CD4-positive, alpha-beta T cell (primary cell): ENCODE results near the gene PSMD5. TPM values are rescaled to one million over a fixed set of nuclear protein-coding genes. Genes with fewer than 3 reads are reported as not detected.

ENCODE experiments used
- ATAC-seq: fragments of 200-7000 bp; cut with Tn5 transposase; one replicate; pipeline ENCODE4 v1.10.0; 2022; ENCODE audit warnings: mild to moderate bottlenecking; ENCODE audit not compliant: poor library complexity
- CTCF ChIA-PET: fragments of 350-600 bp; sonication (Branson Sonifier 250); formaldehyde crosslinking; loops from one replicate; lab custom pipeline; 2021; ENCODE audit warnings: antibody characterized with exemption, inconsistent platforms; lab: Charles Lee
- POLR2A ChIA-PET: fragments of 350-600 bp; sonication (Branson Sonifier 250); formaldehyde crosslinking; loops from one replicate; lab custom pipeline; 2021; ENCODE audit warnings: antibody characterized with exemption, inconsistent platforms; lab: Charles Lee
- DNase-seq, 14 experiments: peaks; one replicate each; pipeline ENCODE4 v3.0.0-alpha.2; 2013 to 2020; ENCODE audit warnings: mixed read lengths in 2 of 14
- H3K27ac ChIP-seq, 2 donors: one replicate each; pipeline versions ENCODE4 v1.5.1 to v1.7.0; 2013; ENCODE audit warnings: low read length in 2 of 2, low read depth in 1 of 2, mild to moderate bottlenecking in 1 of 2
- H3K27me3 ChIP-seq, 2 experiments: 1 replicate in 1 of 2; 2 replicates in 1 of 2; pipeline versions ENCODE4 v1.6.1 to v1.7.0; 2013; ENCODE audit warnings: low read length in 2 of 2, control low read depth in 1 of 2, mild to moderate bottlenecking in 1 of 2, moderate library complexity in 1 of 2; ENCODE audit not compliant: insufficient read depth in 2 of 2, control insufficient read depth in 1 of 2
- H3K36me3 ChIP-seq: one replicate; pipeline ENCODE4 v1.6.1; 2013; ENCODE audit warnings: low read length, control low read depth; ENCODE audit not compliant: insufficient read depth
- H3K4me1 ChIP-seq: one replicate; pipeline ENCODE4 v1.6.1; 2013; ENCODE audit warnings: low read length, control low read depth; ENCODE audit not compliant: insufficient read depth
- H3K4me3 ChIP-seq: one replicate; pipeline ENCODE4 v1.5.1; 2013; ENCODE audit warnings: mild to moderate bottlenecking, low read length, moderate library complexity
- H3K9me3 ChIP-seq, 2 experiments: 1 replicate in 1 of 2; 2 replicates in 1 of 2; pipeline versions ENCODE4 v1.6.1 to v1.7.0; 2013; ENCODE audit warnings: low read length in 2 of 2, mild to moderate bottlenecking in 2 of 2, control low read depth in 1 of 2, moderate library complexity in 1 of 2; ENCODE audit not compliant: control insufficient read depth in 1 of 2, insufficient read depth in 1 of 2
- H3K27ac Mint-ChIP-seq: one replicate; pipeline ENCODE4 v1.8.0; 2020; ENCODE audit warnings: mixed read lengths
- H3K27me3 Mint-ChIP-seq: one replicate; pipeline ENCODE4 v1.8.0; 2021; ENCODE audit warnings: mixed read lengths
- H3K36me3 Mint-ChIP-seq: one replicate; pipeline ENCODE4 v1.8.0; 2021; ENCODE audit warnings: low read depth, mixed read lengths
- H3K4me1 Mint-ChIP-seq: one replicate; pipeline ENCODE4 v1.8.0; 2021; ENCODE audit warnings: low read depth, mixed read lengths
- H3K4me3 Mint-ChIP-seq: one replicate; pipeline ENCODE4 v1.8.0; 2020; ENCODE audit warnings: mild to moderate bottlenecking, mixed read lengths
- H3K9me3 Mint-ChIP-seq: one replicate; pipeline ENCODE4 v1.8.0; 2020; ENCODE audit warnings: mixed read lengths
- intact Hi-C, 2 experiments: fragments of 100-400 bp; cut with DNase I in 1 of 2; cut with micrococcal nuclease in 1 of 2; formaldehyde crosslinking; loops; one replicate each; pipeline versions ENCODE4 v1.15.1 to v1.9.0; 2023 to 2025; cut with DNase I, micrococcal nuclease
- total RNA-seq, 174 experiments: library from RNA in 2 of 174; stranded (reverse) in 2 of 174; gene quantifications; one replicate each; pipeline ENCODE4 v1.2.3 and lab custom pipeline; 2021 to 2026
- TF ChIP-seq, protein P1 (sequence below): fragments of 200-600 bp; IDR thresholded peaks from one replicate; pipeline ENCODE4 v1.8.0; 2022; ENCODE audit warnings: antibody characterized with exemption, mild to moderate bottlenecking

The PSMD5 gene
- total RNA-seq, 2 experiments from 2014 or later, result 35.4 to 44.3 TPM

DNA sequence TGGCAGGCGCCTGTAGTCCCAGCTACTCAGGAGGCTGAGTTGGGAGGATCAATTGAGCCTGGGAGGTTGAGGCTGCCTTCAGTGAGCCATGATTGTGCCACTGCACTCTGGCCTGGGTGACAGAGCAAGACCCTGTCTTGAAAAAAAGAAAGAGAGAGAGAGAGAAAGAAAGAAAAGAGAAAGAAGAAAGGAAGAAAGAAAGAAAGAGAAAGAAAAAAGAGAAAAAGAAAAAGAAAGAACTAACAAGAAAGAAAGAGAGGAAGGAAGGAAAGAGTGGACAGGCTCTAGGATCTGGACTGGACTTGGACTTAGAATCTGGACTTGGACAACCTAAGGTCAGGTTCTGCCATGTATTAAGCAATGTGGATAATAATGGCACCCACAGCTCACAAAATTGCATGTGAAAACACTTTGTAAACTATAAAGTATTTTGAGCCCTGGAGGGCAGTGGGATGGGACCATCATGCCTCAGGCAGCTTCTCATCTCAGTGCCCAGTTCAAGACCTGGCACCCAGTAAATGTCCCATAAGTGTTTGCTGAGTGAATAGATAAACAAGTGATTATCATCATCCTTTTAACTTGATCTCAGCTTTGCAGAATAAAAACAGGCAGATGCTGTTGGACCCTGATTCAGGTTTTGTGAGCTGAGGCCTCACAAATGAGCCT is 47.0 kb upstream of the PSMD5 start:
- DNase-seq (no peak), ATAC-seq (no peak)
- POLR2A ChIA-PET, result interaction anchor here (0.6 to 36.2 kb wide), 18 partner anchors 13 to 457 kb away, joined by 3 to 1343 read pairs (median 10); partner anchors contain the start of genes FBXW2, PHF19, PSMD5 and RAB14
- intact Hi-C loops, result loop anchor here (1.0 to 5.0 kb wide), 5 partner anchors 10 to 43 kb away; partner anchors contain the start of gene TRAF1 (in 1 of the 2)
- peaks cover 71% of the 10 kb centered on the region for H3K4me1 Mint-ChIP-seq
- H3K4me3 Mint-ChIP-seq, result peak overlapping the region; percentile 84
- H3K4me3 ChIP-seq, result peak overlapping the region; percentile 17
- peak overlapping the region; percentile 86 to 88 for H3K27ac ChIP-seq
- TF ChIP-seq, protein P1, sequence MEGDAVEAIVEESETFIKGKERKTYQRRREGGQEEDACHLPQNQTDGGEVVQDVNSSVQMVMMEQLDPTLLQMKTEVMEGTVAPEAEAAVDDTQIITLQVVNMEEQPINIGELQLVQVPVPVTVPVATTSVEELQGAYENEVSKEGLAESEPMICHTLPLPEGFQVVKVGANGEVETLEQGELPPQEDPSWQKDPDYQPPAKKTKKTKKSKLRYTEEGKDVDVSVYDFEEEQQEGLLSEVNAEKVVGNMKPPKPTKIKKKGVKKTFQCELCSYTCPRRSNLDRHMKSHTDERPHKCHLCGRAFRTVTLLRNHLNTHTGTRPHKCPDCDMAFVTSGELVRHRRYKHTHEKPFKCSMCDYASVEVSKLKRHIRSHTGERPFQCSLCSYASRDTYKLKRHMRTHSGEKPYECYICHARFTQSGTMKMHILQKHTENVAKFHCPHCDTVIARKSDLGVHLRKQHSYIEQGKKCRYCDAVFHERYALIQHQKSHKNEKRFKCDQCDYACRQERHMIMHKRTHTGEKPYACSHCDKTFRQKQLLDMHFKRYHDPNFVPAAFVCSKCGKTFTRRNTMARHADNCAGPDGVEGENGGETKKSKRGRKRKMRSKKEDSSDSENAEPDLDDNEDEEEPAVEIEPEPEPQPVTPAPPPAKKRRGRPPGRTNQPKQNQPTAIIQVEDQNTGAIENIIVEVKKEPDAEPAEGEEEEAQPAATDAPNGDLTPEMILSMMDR, result peak; percentile 8
- CTCF ChIA-PET, result interaction anchor here (1.0 to 4.1 kb wide), 4 partner anchors 12 to 92 kb away, joined by 3 to 23 read pairs (median 8); partner anchors contain the start of gene PHF19
- no peaks in the 10 kb centered on the region for H3K36me3 Mint-ChIP-seq
- H3K27me3 ChIP-seq, result no peaks in the 10 kb centered on the region
- no peaks in the 10 kb centered on the region for H3K9me3 ChIP-seq
- peak overlapping the region; percentile 98 for H3K27ac Mint-ChIP-seq
- no peaks in the 10 kb centered on the region for H3K36me3 ChIP-seq
- H3K4me1 ChIP-seq, result peaks cover 70% of the 10 kb centered on the region
- no peaks in the 10 kb centered on the region for H3K27me3 Mint-ChIP-seq
- no peaks in the 10 kb centered on the region for H3K9me3 Mint-ChIP-seq

DNA sequence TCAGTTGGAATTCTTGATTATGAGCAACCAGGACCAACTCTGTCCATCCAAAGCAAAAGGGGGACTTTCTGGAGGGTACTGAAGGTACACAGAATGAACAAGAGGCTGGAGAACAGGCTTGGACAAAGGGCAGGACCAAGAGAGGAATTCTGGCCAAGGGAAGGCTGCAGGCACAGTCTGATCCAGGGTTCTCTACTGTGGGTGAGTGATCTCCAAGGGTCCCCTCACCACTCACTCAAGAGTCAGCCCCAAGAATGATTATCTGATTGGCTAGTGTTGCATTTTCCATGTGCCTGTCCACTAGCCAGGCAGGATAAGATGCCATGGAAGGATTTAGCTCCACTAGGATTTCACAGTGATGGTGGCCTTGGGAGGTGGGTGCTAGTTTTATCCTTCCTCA is 45.9 kb upstream of the PSMD5 start:
- ChIA-PET CTCF (no interaction called here), POLR2A (interaction anchor here (0.9 to 36.2 kb wide), 7 partner anchors 12 to 313 kb away, joined by 3 to 1343 read pairs (median 89); partner anchors contain the start of genes FBXW2, PHF19, RAB14 and TRAF1)
- peaks cover 73% of the 10 kb centered on the region for H3K4me1 Mint-ChIP-seq
- no peak overlapping the region for H3K4me3 ChIP-seq
- H3K9me3 ChIP-seq, result no peaks in the 10 kb centered on the region
- H3K27ac ChIP-seq, result peak overlapping the region; percentile 56 to 88
- TF ChIP-seq, protein P1, result no peak
- no peaks in the 10 kb centered on the region for H3K36me3 Mint-ChIP-seq
- no peak overlapping the region for H3K4me3 Mint-ChIP-seq
- peaks cover 69% of the 10 kb centered on the region for H3K4me1 ChIP-seq
- intact Hi-C loops, result no loop called here
- DNase-seq (no peak), ATAC-seq (no peak)
- H3K9me3 Mint-ChIP-seq, result no peaks in the 10 kb centered on the region
- H3K36me3 ChIP-seq, result no peaks in the 10 kb centered on the region
- no peaks in the 10 kb centered on the region for H3K27me3 Mint-ChIP-seq
- peak overlapping the region; percentile 98 for H3K27ac Mint-ChIP-seq
- no peaks in the 10 kb centered on the region for H3K27me3 ChIP-seq

DNA sequence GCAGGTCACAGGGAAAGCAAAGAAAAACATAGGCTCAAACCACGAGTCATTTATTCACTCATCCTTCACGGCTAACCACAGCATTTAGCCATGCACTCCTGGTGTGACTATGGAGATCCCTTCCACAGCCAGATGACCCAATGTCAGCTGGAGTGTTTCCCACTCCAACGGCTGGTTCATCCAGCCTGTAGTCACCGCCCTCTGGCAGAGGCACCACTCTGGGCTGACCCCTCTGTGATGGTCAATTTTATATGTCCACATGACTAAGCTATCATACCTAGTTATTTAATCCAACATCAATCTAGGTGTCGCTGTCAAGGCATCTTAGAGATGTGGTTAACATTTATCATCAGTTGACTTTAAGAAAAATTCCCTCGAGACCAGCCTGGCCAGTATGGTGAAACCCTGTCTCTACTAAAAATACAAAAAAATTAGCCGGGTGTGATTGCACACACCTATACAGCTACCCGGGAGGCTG is 43.8 kb upstream of the PSMD5 start:
- ATAC-seq, result no peak

More for the DNA sequence above, 43.8 kb upstream of the PSMD5 start:
- H3K36me3 Mint-ChIP-seq, result no peaks in the 10 kb centered on the region
- Histone ChIP-seq H3K27me3 (no peaks in the 10 kb centered on the region), H3K4me1 (peaks cover 68% of the 10 kb centered on the region), H3K4me3 (no peak overlapping the region), H3K36me3 (no peaks in the 10 kb centered on the region), H3K27ac (no peak overlapping the region), H3K9me3 (no peaks in the 10 kb centered on the region)
- no peaks in the 10 kb centered on the region for H3K27me3 Mint-ChIP-seq
- ChIA-PET CTCF (interaction anchor here (1.2 kb wide), 1 partner anchor 40 kb away, joined by 3 read pairs; no protein-coding TSS in a partner anchor), POLR2A (interaction anchor here (0.8 to 36.2 kb wide), 6 partner anchors 10 to 94 kb away, joined by 3 to 1343 read pairs (median 46); partner anchors contain the start of gene TRAF1)
- H3K4me3 Mint-ChIP-seq, result no peak overlapping the region
- H3K4me1 Mint-ChIP-seq, result peaks cover 69% of the 10 kb centered on the region
- intact Hi-C loops, result no loop called here
- peak overlapping the region; percentile 72 for H3K27ac Mint-ChIP-seq
- H3K9me3 Mint-ChIP-seq, result no peaks in the 10 kb centered on the region
- TF ChIP-seq, protein P1, result no peak
- DNase-seq, result no peak
